Astrocyte (in vitro differentiated cells and primary cell): Measurements from ENCODE around the gene TENM4. TPM values are rescaled to one million over a fixed set of nuclear protein-coding genes. Genes with fewer than 3 reads are reported as not detected.
"Not testable (repeated sequence)": the region's sequence is repeated elsewhere in the genome, so short reads cannot be mapped to it uniquely, and the experiment has no call there.

Experiments
- DNase-seq: peaks from one replicate; pipeline ENCODE4 v3.0.0-alpha.2; 2010; ENCODE audit warnings: low read depth
- FAIRE-seq: peaks from 2 replicates; lab custom pipeline; 2011; peaks lifted over from hg19 to GRCh38; lab: Jason Lieb, UNC
- H2AFZ ChIP-seq: 2 replicates; pipeline ENCODE4 v1.6.0; 2012; ENCODE audit warnings: low read depth, low read length, inconsistent platforms
- H3K27ac ChIP-seq: 2 replicates; pipeline ENCODE4 v1.5.1; 2011; ENCODE audit warnings: low read depth, low read length, inconsistent platforms
- H3K27me3 ChIP-seq: 2 replicates; pipeline ENCODE4 v1.6.0; 2011; ENCODE audit warnings: low read length, inconsistent platforms; ENCODE audit not compliant: insufficient read depth
- H3K36me3 ChIP-seq: 2 replicates; pipeline ENCODE4 v1.5.1; 2011; ENCODE audit warnings: low read length, inconsistent platforms; ENCODE audit not compliant: insufficient read depth
- H3K4me1 ChIP-seq: 2 replicates; pipeline ENCODE4 v1.5.1; 2011; ENCODE audit warnings: low read length, inconsistent platforms; ENCODE audit not compliant: insufficient read depth
- H3K4me2 ChIP-seq: 2 replicates; pipeline ENCODE4 v1.6.0; 2012; ENCODE audit warnings: low read length, inconsistent platforms
- H3K4me3 ChIP-seq: 2 replicates; pipeline ENCODE4 v1.5.1; 2011; ENCODE audit warnings: low read depth, mild to moderate bottlenecking, low read length, inconsistent platforms; ENCODE audit not compliant: insufficient read depth
- H3K79me2 ChIP-seq: 2 replicates; pipeline ENCODE4 v1.6.0; 2012; ENCODE audit warnings: mild to moderate bottlenecking, low read length, inconsistent platforms; ENCODE audit not compliant: insufficient read depth
- H3K9ac ChIP-seq: 2 replicates; pipeline ENCODE4 v1.6.0; 2012; ENCODE audit warnings: mild to moderate bottlenecking, low read length, inconsistent platforms
- H3K9me3 ChIP-seq: 2 replicates; pipeline ENCODE4 v1.5.1; 2012; ENCODE audit warnings: low read depth, mild to moderate bottlenecking, low read length, inconsistent platforms; ENCODE audit not compliant: insufficient read depth
- H4K20me1 ChIP-seq: 2 replicates; pipeline ENCODE4 v1.6.0; 2012; ENCODE audit warnings: low read length, inconsistent platforms; ENCODE audit not compliant: insufficient read depth
- H3K27ac Mint-ChIP-seq: one replicate; pipeline ENCODE4 v1.8.0; 2021; ENCODE audit warnings: mild to moderate bottlenecking, mixed read lengths; ENCODE audit not compliant: unreplicated experiment
- H3K27me3 Mint-ChIP-seq: one replicate; pipeline ENCODE4 v1.8.0; 2021; ENCODE audit warnings: low read depth, mixed read lengths; ENCODE audit not compliant: unreplicated experiment
- H3K36me3 Mint-ChIP-seq: one replicate; pipeline ENCODE4 v1.8.0; 2021; ENCODE audit warnings: low read depth, mixed read lengths; ENCODE audit not compliant: unreplicated experiment
- H3K4me1 Mint-ChIP-seq: one replicate; pipeline ENCODE4 v1.8.0; 2021; ENCODE audit warnings: low read depth, mixed read lengths; ENCODE audit not compliant: unreplicated experiment
- H3K4me3 Mint-ChIP-seq: one replicate; pipeline ENCODE4 v1.8.0; 2021; ENCODE audit warnings: mild to moderate bottlenecking, moderate library complexity, mixed read lengths; ENCODE audit not compliant: unreplicated experiment
- H3K9me3 Mint-ChIP-seq: one replicate; pipeline ENCODE4 v1.8.0; 2021; ENCODE audit warnings: mild to moderate bottlenecking, mixed read lengths; ENCODE audit not compliant: unreplicated experiment
- CTCF ChIP-seq: IDR thresholded peaks from 2 replicates; pipeline ENCODE4 v1.5.1; 2011; ENCODE audit warnings: low read depth, mild to moderate bottlenecking, inconsistent platforms, low read length, moderate library complexity; ENCODE audit not compliant: insufficient read depth
- EZH2 ChIP-seq: IDR thresholded peaks from 2 replicates; pipeline ENCODE4 v1.6.1; 2012; ENCODE audit warnings: mild to moderate bottlenecking, low read length, inconsistent platforms; ENCODE audit not compliant: insufficient read depth
- total RNA-seq: library from RNA; stranded (reverse); gene quantifications from 2 replicates; pipeline ENCODE4 v1.2.1, GENCODE V29; 2021

Gene TENM4
- total RNA-seq, 1 donor from 2014 or later = 7.5 TPM

DNA sequence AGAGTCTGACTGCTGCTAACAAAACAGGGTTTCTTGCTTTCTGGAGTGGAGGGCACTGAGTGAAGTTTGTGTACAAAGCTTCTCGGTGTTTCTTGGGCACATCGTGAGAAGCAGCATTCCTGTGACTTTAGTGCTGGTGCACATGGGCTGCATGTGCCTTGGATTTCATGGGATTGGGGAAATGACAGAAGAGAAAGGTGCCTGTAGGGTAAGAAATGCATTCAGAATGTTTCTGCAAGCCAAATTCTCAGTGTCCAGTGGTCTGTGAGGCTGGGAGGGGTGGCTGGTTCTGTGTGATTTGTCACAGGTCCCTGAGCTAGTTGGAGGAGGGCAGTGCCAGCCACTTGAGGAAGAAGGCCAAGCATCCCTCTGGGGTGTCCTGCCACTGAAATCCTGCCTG, 462.0 kb downstream of the TENM4 start:
- H3K27ac ChIP-seq = no peak overlapping the region
- H3K4me1 ChIP-seq = no peaks in the 10 kb centered on the region
- no peaks in the 10 kb centered on the region for H3K79me2 ChIP-seq
- Mint-ChIP-seq H3K4me1 (no peaks in the 10 kb centered on the region), H3K4me3 (no peak overlapping the region), H3K36me3 (no peaks in the 10 kb centered on the region), H3K27ac (no peak overlapping the region), H3K9me3 (peaks cover 7% of the 10 kb centered on the region), H3K27me3 (peaks cover 30% of the 10 kb centered on the region)
- H2AFZ ChIP-seq = no peak overlapping the region
- TF ChIP-seq CTCF (no peak), EZH2 (no peak)
- DNase-seq = no peak
- no peaks in the 10 kb centered on the region for H3K27me3 ChIP-seq
- H4K20me1 ChIP-seq = no peaks in the 10 kb centered on the region
- H3K4me2 ChIP-seq = no peak overlapping the region
- H3K9ac ChIP-seq = no peak overlapping the region
- no peak overlapping the region for H3K4me3 ChIP-seq
- no peaks in the 10 kb centered on the region for H3K36me3 ChIP-seq
- no peaks in the 10 kb centered on the region for H3K9me3 ChIP-seq
- no peak for FAIRE-seq

- not testable (repeated sequence) for H3K36me3 ChIP-seq, H3K9me3 Mint-ChIP-seq, H3K27me3 ChIP-seq, H3K79me2 ChIP-seq, H3K36me3 Mint-ChIP-seq, DNase-seq, H3K4me3 Mint-ChIP-seq, H3K4me1 ChIP-seq, H3K27ac ChIP-seq, H3K9ac ChIP-seq, H3K4me1 Mint-ChIP-seq, H3K9me3 ChIP-seq, FAIRE-seq, H3K4me2 ChIP-seq, H4K20me1 ChIP-seq, H3K27ac Mint-ChIP-seq, H3K4me3 ChIP-seq, H2AFZ ChIP-seq
- H3K27me3 Mint-ChIP-seq = peaks cover 30% of the 10 kb centered on the region
Observed at GRCh38 chr11:78977848-78978247, 463.0 kb downstream of the TENM4 start.

DNA sequence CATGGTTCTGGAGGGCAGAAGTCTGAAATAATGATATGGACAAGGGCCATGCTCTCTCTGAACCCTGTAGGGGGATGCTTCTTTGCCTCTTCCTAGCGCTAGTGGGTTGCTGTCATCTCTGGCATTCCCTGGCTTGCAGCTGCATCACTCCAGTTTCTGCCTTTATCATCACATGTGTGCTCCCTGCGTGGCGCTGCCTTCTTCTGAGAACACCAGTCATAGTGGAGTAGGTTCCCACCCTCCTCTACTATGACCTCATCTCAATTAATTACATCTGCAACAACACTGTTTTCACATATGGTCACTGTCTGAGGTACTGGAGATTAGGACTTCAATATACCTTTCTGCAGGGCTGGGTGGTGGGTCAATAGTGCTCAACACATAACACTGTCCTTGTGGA, 463.8 kb downstream of the TENM4 start:
- no peak overlapping the region for H3K4me3 Mint-ChIP-seq
- H3K4me3 ChIP-seq = no peak overlapping the region

More for the DNA sequence above, 463.8 kb downstream of the TENM4 start:
- no peak for TF ChIP-seq CTCF
- TF ChIP-seq EZH2 = no peak
- Histone ChIP-seq H3K79me2 (no peaks in the 10 kb centered on the region), H3K4me1 (no peaks in the 10 kb centered on the region), H3K9ac (no peak overlapping the region), H4K20me1 (no peaks in the 10 kb centered on the region), H3K36me3 (no peaks in the 10 kb centered on the region), H2AFZ (no peak overlapping the region), H3K4me2 (no peak overlapping the region), H3K27ac (no peak overlapping the region), H3K9me3 (no peaks in the 10 kb centered on the region), H3K27me3 (no peaks in the 10 kb centered on the region)
- H3K27ac Mint-ChIP-seq = no peak overlapping the region
- peaks cover 26% of the 10 kb centered on the region for H3K27me3 Mint-ChIP-seq
- peaks cover 7% of the 10 kb centered on the region for H3K9me3 Mint-ChIP-seq
- FAIRE-seq (no peak), DNase-seq (no peak)
- H3K4me1 Mint-ChIP-seq = no peaks in the 10 kb centered on the region
- H3K36me3 Mint-ChIP-seq = no peaks in the 10 kb centered on the region
